ENCODE data around the gene DPYSL3. TPM values are rescaled to one million over a fixed set of nuclear protein-coding genes. Genes with fewer than 3 reads are reported as not detected.
A peak's percentile ranks its signal among the peaks of the same experiment; 100 is the strongest.

The DPYSL3 gene
- total RNA-seq, 4 donors from 2014 or later, result 121 to 213 (median 168) TPM

- H3K9me3 ChIP-seq, result no peaks in the 10 kb centered on the region
- peak overlapping the region; percentile 94 to 97 for H3K27ac ChIP-seq
- H3K27me3 ChIP-seq, result no peaks in the 10 kb centered on the region
- peak overlapping the region; percentile 63 to 96 for H3K4me3 ChIP-seq
- peak; percentile 62 to 86 for DNase-seq
- H3K4me1 ChIP-seq, result peaks cover 0 to 13% of the 10 kb centered on the region in 2 donors
- no peaks in the 10 kb centered on the region for H3K36me3 ChIP-seq
- intact Hi-C loops (cut with DNase I; ENCODE audit: low total_unique reads), result loop anchor here (5.0 to 10.0 kb wide), 2 partner anchors 50 to 102 kb away; no protein-coding TSS in a partner anchor
- TF ChIP-seq CTCF (IDR thresholded peaks at IDR 0.05) (no peak), POLR2A (IDR thresholded peaks at IDR 0.05) (no peak)
These were observed 54.7 kb downstream of the DPYSL3 start for GRCh38 chr5:147454996-147455677.

- peak overlapping the region; percentile 63 to 96 for H3K4me3 ChIP-seq
- no peaks in the 10 kb centered on the region for H3K27me3 ChIP-seq
- H3K36me3 ChIP-seq, result no peaks in the 10 kb centered on the region
- H3K9me3 ChIP-seq, result no peaks in the 10 kb centered on the region
- peak; percentile 91 for DNase-seq
- peaks cover 0 to 7% of the 10 kb centered on the region in 2 donors for H3K4me1 ChIP-seq
- peak; percentile 57 to 97 (median 90) for TF ChIP-seq CTCF (IDR thresholded peaks at IDR 0.05)
- peak in 1 of 2 donors; percentile 46 for TF ChIP-seq POLR2A (IDR thresholded peaks at IDR 0.05)
- peak overlapping the region; percentile 94 to 97 for H3K27ac ChIP-seq
- intact Hi-C loops (cut with DNase I; ENCODE audit: low total_unique reads), result loop anchor here (5.0 to 10.0 kb wide), 2 partner anchors 51 to 103 kb away; no protein-coding TSS in a partner anchor
These were observed 55.7 kb downstream of the DPYSL3 start for GRCh38 chr5:147453875-147454814.

DNA sequence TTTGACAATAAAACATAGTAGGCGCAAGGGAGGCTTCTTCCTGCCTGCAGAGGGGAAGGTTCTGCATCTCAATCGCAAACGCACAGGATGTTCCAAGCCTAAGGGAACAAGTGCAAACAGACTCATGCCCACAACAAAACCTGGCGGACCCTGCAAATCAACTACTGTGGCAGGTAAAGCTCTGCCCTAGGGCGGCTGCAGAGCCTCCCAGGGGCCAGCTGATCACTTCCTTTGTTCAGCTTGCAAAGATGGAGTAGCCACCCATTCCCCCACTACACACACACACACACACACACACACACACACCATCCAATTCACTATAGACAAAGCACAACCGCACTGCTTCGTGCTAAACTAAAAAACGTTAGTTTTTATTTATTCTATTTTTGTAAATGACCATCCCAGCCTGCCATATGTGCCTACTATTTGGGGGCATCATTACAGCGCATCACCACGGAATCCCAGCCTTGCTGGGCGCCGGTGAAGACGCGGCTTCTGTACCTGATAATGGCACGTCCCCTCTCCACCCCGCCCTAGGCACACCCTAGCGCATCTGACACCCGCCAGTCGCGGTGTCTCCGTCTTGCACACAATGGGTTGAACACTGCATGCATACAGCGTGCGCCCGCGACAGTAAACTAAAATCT lies 57.6 kb downstream of the DPYSL3 start:
- Histone ChIP-seq H3K9me3 (no peaks in the 10 kb centered on the region), H3K4me3 (peak overlapping the region; percentile 63 to 96), H3K27ac (peak overlapping the region; percentile 94 to 97), H3K4me1 (peaks cover 0 to 4% of the 10 kb centered on the region in 2 donors), H3K36me3 (no peaks in the 10 kb centered on the region), H3K27me3 (no peaks in the 10 kb centered on the region)
- no peak for TF ChIP-seq CTCF (IDR thresholded peaks at IDR 0.05)
- TF ChIP-seq POLR2A (IDR thresholded peaks at IDR 0.05), result no peak
- intact Hi-C loops (cut with DNase I; ENCODE audit: low total_unique reads), result loop anchor here (5.0 to 10.0 kb wide), 2 partner anchors 53 to 105 kb away; no protein-coding TSS in a partner anchor
- peak; percentile 30 to 40 for DNase-seq

DNA sequence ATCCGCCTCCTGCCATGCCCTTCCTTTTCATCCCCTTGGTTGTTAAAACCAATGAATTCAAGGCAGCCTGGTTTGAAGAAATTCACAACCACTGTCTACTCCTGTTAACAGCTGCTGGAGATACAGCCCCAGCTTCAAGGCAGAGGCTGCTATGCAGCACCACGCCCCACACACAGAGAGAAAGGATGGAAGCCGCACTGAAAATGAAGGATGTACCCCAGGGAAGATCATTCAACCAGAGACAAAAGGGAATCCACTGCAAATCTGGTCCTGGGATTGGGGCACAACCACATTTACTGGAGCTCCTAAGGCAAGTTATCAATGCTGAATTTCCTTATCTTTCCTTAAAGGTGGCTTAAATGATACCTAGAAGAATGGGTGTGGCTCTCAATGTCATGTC lies 58.7 kb downstream of the DPYSL3 start:
- TF ChIP-seq POLR2A (IDR thresholded peaks at IDR 0.05) (no peak), CTCF (IDR thresholded peaks at IDR 0.05) (no peak)
- DNase-seq, result no peak
- intact Hi-C loops (cut with DNase I; ENCODE audit: low total_unique reads), result loop anchor here (5.0 to 10.0 kb wide), 2 partner anchors 54 to 106 kb away; no protein-coding TSS in a partner anchor
- peaks cover 0 to 4% of the 10 kb centered on the region in 2 donors for H3K4me1 ChIP-seq
- peak overlapping the region; percentile 94 to 97 for H3K27ac ChIP-seq
- H3K27me3 ChIP-seq, result no peaks in the 10 kb centered on the region
- no peaks in the 10 kb centered on the region for H3K9me3 ChIP-seq
- H3K36me3 ChIP-seq, result no peaks in the 10 kb centered on the region
- H3K4me3 ChIP-seq, result no peak overlapping the region
